Hepatocyte (in vitro differentiated cells): ENCODE measurements around the gene MTG2. TPM values are rescaled to one million over a fixed set of nuclear protein-coding genes. Genes with fewer than 3 reads are reported as not detected.

Experiments used
- DNase-seq: peaks from one replicate; pipeline ENCODE4 v3.0.0-alpha.2; 2016; ENCODE audit warnings: low spot score
- H2AFZ ChIP-seq: fragments of 200-600 bp; sonication (generic); 2 replicates; pipeline ENCODE4 v1.6.0; 2016; ENCODE audit warnings: antibody characterized with exemption, mild to moderate bottlenecking
- H3K27ac ChIP-seq: fragments of 200-600 bp; sonication (generic); 2 replicates; pipeline ENCODE4 v1.5.1; 2016; ENCODE audit warnings: mild to moderate bottlenecking
- H3K27me3 ChIP-seq: fragments of 200-600 bp; sonication (generic); 2 replicates; pipeline ENCODE4 v1.6.1; 2016
- H3K36me3 ChIP-seq: fragments of 200-600 bp; sonication (generic); replicated peaks from 2 replicates; pipeline ENCODE4 v1.5.1; 2016; ENCODE audit warnings: low read depth; ENCODE audit not compliant: insufficient read depth
- H3K4me1 ChIP-seq: fragments of 200-600 bp; sonication (generic); 2 replicates; pipeline ENCODE4 v1.5.1; 2016; ENCODE audit warnings: mild to moderate bottlenecking, moderate library complexity; ENCODE audit not compliant: insufficient read depth
- H3K4me2 ChIP-seq: fragments of 200-600 bp; sonication (generic); 2 replicates; pipeline ENCODE4 v1.6.0; 2016
- H3K4me3 ChIP-seq: fragments of 200-600 bp; sonication (generic); 2 replicates; pipeline ENCODE4 v1.5.1; 2016; ENCODE audit warnings: mild to moderate bottlenecking
- H3K79me2 ChIP-seq: fragments of 200-600 bp; sonication (generic); 2 replicates; pipeline ENCODE4 v1.6.0; 2017; ENCODE audit warnings: mild to moderate bottlenecking
- H3K9me2 ChIP-seq: fragments of 200-600 bp; sonication (generic); replicated peaks from 2 replicates; pipeline ENCODE4 v1.6.0; 2017; ENCODE audit warnings: mild to moderate bottlenecking; ENCODE audit not compliant: insufficient read depth
- H3K9me3 ChIP-seq: fragments of 200-600 bp; sonication (generic); 2 replicates; pipeline ENCODE4 v1.5.1; 2016; ENCODE audit warnings: low read depth, mild to moderate bottlenecking
- H4K20me1 ChIP-seq: fragments of 200-600 bp; sonication (generic); 2 replicates; pipeline ENCODE4 v1.6.0; 2016; ENCODE audit warnings: mild to moderate bottlenecking; ENCODE audit not compliant: insufficient read depth, poor library complexity, severe bottlenecking
- EZH2 ChIP-seq: fragments of 200-600 bp; sonication (generic); IDR thresholded peaks from 2 replicates; pipeline ENCODE4 v1.6.1; 2016; ENCODE audit warnings: antibody characterized with exemption, mild to moderate bottlenecking, borderline replicate concordance
- EZH2phosphoT487 ChIP-seq: fragments of 200-600 bp; sonication (generic); IDR thresholded peaks from one replicate; pipeline ENCODE4 v1.6.1; 2018; ENCODE audit warnings: antibody characterized with exemption, mild to moderate bottlenecking, low read depth, moderate library complexity; ENCODE audit not compliant: unreplicated experiment, severe bottlenecking
- WGBS: methylation state at CpG from one replicate; pipeline ENCODE4 v1.1.6; 2016; ENCODE audit warnings: low lambda C conversion rate; ENCODE audit errors: missing lambda C conversion rate; 5-methylcytosine and 5-hydroxymethylcytosine counted together
- polyA plus RNA-seq: library from polyadenylated mRNA; unstranded; fragments of >200 nt; fragmentation: Nextera tagmentation; extraction: Ambion mirVana; gene quantifications from 2 replicates; pipeline ENCODE4 v1.2.1, GENCODE V29; 2016
- total RNA-seq: library from RNA; depleted of rRNA; stranded (reverse); fragments of >200 nt; gene quantifications from 2 replicates; pipeline ENCODE4 v1.2.3, GENCODE V29; 2014
- TF ChIP-seq, protein P1 (sequence below): fragments of 200-600 bp; sonication (generic); IDR thresholded peaks from 2 replicates; pipeline ENCODE4 v1.5.1; 2016; ENCODE audit warnings: antibody characterized with exemption, mild to moderate bottlenecking; ENCODE audit not compliant: poor library complexity

MTG2 gene
- total and polyA plus RNA-seq, 2 experiments from 2014 or later = 18.4 to 26.7 TPM

- Histone ChIP-seq H3K4me1 (peaks cover 9% of the 10 kb centered on the region), H3K4me2 (no peak overlapping the region), H3K27me3 (no peaks in the 10 kb centered on the region), H3K36me3 (peaks cover 4% of the 10 kb centered on the region), H3K9me3 (no peaks in the 10 kb centered on the region), H3K79me2 (peaks cover 36% of the 10 kb centered on the region), H3K4me3 (no peak overlapping the region), H4K20me1 (peaks cover 48% of the 10 kb centered on the region), H3K9me2 (no peaks in the 10 kb centered on the region), H3K27ac (no peak overlapping the region), H2AFZ (no peak overlapping the region)
- 85% methylated on average over 6 of the region's 6 CpGs for WGBS
- DNase-seq = no peak
- TF ChIP-seq, protein P1, sequence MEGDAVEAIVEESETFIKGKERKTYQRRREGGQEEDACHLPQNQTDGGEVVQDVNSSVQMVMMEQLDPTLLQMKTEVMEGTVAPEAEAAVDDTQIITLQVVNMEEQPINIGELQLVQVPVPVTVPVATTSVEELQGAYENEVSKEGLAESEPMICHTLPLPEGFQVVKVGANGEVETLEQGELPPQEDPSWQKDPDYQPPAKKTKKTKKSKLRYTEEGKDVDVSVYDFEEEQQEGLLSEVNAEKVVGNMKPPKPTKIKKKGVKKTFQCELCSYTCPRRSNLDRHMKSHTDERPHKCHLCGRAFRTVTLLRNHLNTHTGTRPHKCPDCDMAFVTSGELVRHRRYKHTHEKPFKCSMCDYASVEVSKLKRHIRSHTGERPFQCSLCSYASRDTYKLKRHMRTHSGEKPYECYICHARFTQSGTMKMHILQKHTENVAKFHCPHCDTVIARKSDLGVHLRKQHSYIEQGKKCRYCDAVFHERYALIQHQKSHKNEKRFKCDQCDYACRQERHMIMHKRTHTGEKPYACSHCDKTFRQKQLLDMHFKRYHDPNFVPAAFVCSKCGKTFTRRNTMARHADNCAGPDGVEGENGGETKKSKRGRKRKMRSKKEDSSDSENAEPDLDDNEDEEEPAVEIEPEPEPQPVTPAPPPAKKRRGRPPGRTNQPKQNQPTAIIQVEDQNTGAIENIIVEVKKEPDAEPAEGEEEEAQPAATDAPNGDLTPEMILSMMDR = no peak
- TF ChIP-seq EZH2 (no peak), EZH2phosphoT487 (no peak)
Observed at GRCh38 chr20:62137092-62137384, 45.8 kb upstream of the MTG2 start.

- WGBS = 87% methylated on average over 8 of the region's 8 CpGs
- Histone ChIP-seq H3K27ac (no peak overlapping the region), H3K79me2 (peaks cover 42% of the 10 kb centered on the region)
Observed at GRCh38 chr20:62137478-62138203, 45.2 kb upstream of the MTG2 start.

DNA sequence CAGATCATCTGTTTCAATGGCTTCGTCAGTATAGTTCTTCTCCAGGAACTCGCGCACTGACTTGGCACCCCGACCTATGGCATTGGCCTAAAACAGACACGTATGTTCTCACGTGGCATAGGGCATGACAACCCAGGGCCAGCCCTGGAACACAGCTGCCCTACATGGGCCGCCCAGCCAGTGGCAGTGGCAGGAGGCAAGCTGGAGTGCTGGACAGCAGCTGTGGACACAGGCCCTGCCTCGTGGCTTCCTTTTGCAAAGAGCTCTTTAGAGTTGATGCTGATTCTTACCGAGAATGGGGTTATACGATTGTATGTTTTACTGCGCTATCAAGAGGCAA, 44.7 kb upstream of the MTG2 start:
- H3K9me3 ChIP-seq = no peaks in the 10 kb centered on the region
- H3K27ac ChIP-seq = no peak overlapping the region
- no peaks in the 10 kb centered on the region for H3K9me2 ChIP-seq
- no peak overlapping the region for H3K4me2 ChIP-seq
- no peak for DNase-seq
- H3K4me1 ChIP-seq = peaks cover 9% of the 10 kb centered on the region
- peaks cover 44% of the 10 kb centered on the region for H3K79me2 ChIP-seq
- 88% methylated on average over 11 of the region's 11 CpGs for WGBS
- H3K4me3 ChIP-seq = no peak overlapping the region
- H4K20me1 ChIP-seq = peaks cover 51% of the 10 kb centered on the region
- H2AFZ ChIP-seq = no peak overlapping the region
- H3K36me3 ChIP-seq = peaks cover 4% of the 10 kb centered on the region
- no peaks in the 10 kb centered on the region for H3K27me3 ChIP-seq
- TF ChIP-seq EZH2 (no peak), EZH2phosphoT487 (no peak)
- TF ChIP-seq, protein P1 = no peak

More at GRCh38 chr20:62137478-62138203, 45.2 kb upstream of the MTG2 start:
- peaks cover 4% of the 10 kb centered on the region for H3K36me3 ChIP-seq
- DNase-seq = no peak
- no peaks in the 10 kb centered on the region for H3K27me3 ChIP-seq
- H3K4me2 ChIP-seq = no peak overlapping the region
- TF ChIP-seq, protein P1 = no peak
- TF ChIP-seq EZH2phosphoT487 (no peak), EZH2 (no peak)
- peaks cover 51% of the 10 kb centered on the region for H4K20me1 ChIP-seq
- H3K9me3 ChIP-seq = no peaks in the 10 kb centered on the region
- no peaks in the 10 kb centered on the region for H3K9me2 ChIP-seq
- H3K4me1 ChIP-seq = peaks cover 9% of the 10 kb centered on the region
- H3K4me3 ChIP-seq = no peak overlapping the region
- H2AFZ ChIP-seq = no peak overlapping the region
